Stimulated activated CD4-positive, alpha-beta T cell treated with anti-CD3 and anti-CD28 coated beads, Interleukin-4, amount 100 ng/mL, for 48 hours (primary cell): ENCODE measurements around the gene FXYD7.

ENCODE experiments used
- DNase-seq, 2 donors: peaks; one replicate each; pipeline ENCODE4 v3.0.0-alpha.2; 2020; ENCODE audit warnings: low read depth in 2 of 2

FXYD7 gene

GRCh38 chr19:35199481-35199880 is 56.4 kb downstream of the FXYD7 start:
- DNase-seq = no peak

- no peak for DNase-seq
Measured at GRCh38 chr19:35202722-35203688, 60.0 kb downstream of the FXYD7 start.
